GM21526 (cell line): ENCODE results near the gene CERS1.

Experiments
- ATAC-seq: cut with Tn5 transposase; IDR thresholded peaks from one replicate; pipeline ENCODE4 v1.9.1; 2021; ENCODE audit warnings: moderate library complexity; ENCODE audit not compliant: unreplicated experiment, low FRiP score

Gene CERS1

GRCh38 chr19:18860302-18860700, 35.7 kb downstream of the CERS1 start:
- no peak for ATAC-seq

GRCh38 chr19:18859676-18860301, 36.2 kb downstream of the CERS1 start:
- ATAC-seq = no peak

- ATAC-seq = no peak
Observed at GRCh38 chr19:18858906-18859646, 36.9 kb downstream of the CERS1 start.

- ATAC-seq = no peak
Observed at GRCh38 chr19:18857223-18857622, 38.7 kb downstream of the CERS1 start.

- no peak for ATAC-seq
Observed at GRCh38 chr19:18856385-18857126, 39.4 kb downstream of the CERS1 start.

- ATAC-seq = no peak
Observed at GRCh38 chr19:18855647-18856384, 40.1 kb downstream of the CERS1 start.

GRCh38 chr19:18854982-18855381, 41.0 kb downstream of the CERS1 start:
- ATAC-seq = no peak

- no peak for ATAC-seq
Observed at GRCh38 chr19:18853755-18854427, 42.1 kb downstream of the CERS1 start.

- ATAC-seq = no peak
Observed at GRCh38 chr19:18852648-18853047, 43.3 kb downstream of the CERS1 start.

- ATAC-seq = no peak
Observed at GRCh38 chr19:18851673-18852325, 44.2 kb downstream of the CERS1 start.

GRCh38 chr19:18850471-18851375, 45.2 kb downstream of the CERS1 start:
- ATAC-seq = no peak

GRCh38 chr19:18849838-18850400, 46.0 kb downstream of the CERS1 start:
- no peak for ATAC-seq

- no peak for ATAC-seq
Observed at GRCh38 chr19:18848878-18849661, 46.9 kb downstream of the CERS1 start.

GRCh38 chr19:18847549-18848463, 48.2 kb downstream of the CERS1 start:
- ATAC-seq = no peak

- ATAC-seq = no peak
Observed at GRCh38 chr19:18846862-18847548, 49.0 kb downstream of the CERS1 start.

GRCh38 chr19:18845961-18846360, 50.0 kb downstream of the CERS1 start:
- ATAC-seq = no peak
